Thyroid gland (tissue), 4 donors: Measurements from ENCODE around the gene HMCN2.

ENCODE experiments used
- POLR2A ChIP-seq, 2 donors: fragments of 450-650 bp; IDR thresholded peaks; one replicate each; pipeline ENCODE4 v1.6.1; 2017; ENCODE audit warnings: antibody characterized with exemption in 2 of 2, mild to moderate bottlenecking in 2 of 2, moderate library complexity in 1 of 2
- TF ChIP-seq, protein P1 (sequence below), 6 experiments: fragments of 200-600 bp in 3 of 6; fragments of 450-650 bp in 3 of 6; sonication (generic) in 3 of 6; IDR thresholded peaks; one replicate each; pipeline ENCODE4 v1.5.1; 2016 to 2019; ENCODE audit warnings: antibody characterized with exemption in 6 of 6, mild to moderate bottlenecking in 2 of 6, inconsistent platforms in 1 of 6, moderate library complexity in 1 of 6

DNA sequence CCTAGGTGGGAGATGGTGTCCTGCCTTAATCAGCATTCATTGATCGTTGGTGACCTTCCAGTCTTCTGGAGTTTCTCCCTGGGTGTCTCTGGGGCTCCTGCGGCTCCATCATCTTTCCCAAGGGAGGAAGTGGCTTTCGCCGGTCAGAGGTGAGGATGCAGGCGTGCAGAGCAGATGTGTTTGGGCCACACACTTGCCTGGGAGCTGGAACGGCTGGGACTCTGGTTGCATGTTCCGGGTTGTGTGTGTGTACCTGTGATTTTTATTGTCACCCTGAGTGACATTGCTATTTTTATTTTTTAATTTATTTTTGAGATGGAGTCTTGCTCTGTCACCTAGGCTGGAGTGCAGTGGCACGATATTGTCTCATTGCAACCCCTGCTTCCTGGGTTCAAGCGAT, 9.6 kb downstream of the HMCN2 start:
- TF ChIP-seq POLR2A (IDR thresholded peaks at IDR 0.05): no peak
- TF ChIP-seq, protein P1, sequence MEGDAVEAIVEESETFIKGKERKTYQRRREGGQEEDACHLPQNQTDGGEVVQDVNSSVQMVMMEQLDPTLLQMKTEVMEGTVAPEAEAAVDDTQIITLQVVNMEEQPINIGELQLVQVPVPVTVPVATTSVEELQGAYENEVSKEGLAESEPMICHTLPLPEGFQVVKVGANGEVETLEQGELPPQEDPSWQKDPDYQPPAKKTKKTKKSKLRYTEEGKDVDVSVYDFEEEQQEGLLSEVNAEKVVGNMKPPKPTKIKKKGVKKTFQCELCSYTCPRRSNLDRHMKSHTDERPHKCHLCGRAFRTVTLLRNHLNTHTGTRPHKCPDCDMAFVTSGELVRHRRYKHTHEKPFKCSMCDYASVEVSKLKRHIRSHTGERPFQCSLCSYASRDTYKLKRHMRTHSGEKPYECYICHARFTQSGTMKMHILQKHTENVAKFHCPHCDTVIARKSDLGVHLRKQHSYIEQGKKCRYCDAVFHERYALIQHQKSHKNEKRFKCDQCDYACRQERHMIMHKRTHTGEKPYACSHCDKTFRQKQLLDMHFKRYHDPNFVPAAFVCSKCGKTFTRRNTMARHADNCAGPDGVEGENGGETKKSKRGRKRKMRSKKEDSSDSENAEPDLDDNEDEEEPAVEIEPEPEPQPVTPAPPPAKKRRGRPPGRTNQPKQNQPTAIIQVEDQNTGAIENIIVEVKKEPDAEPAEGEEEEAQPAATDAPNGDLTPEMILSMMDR (IDR thresholded peaks at IDR 0.05): no peak
